Keratinocyte (primary cell): ENCODE measurements around the gene HIRA.

ENCODE experiments used
- CTCF ChIP-seq, 3 experiments: IDR thresholded peaks in 1 of 3; conservative IDR thresholded peaks in 1 of 3; optimal IDR thresholded peaks in 1 of 3; 2 replicates in 2 of 3; 3 replicates in 1 of 3; pipeline versions ENCODE3 to v1.5.1; 2011; ENCODE audit warnings: low read length in 3 of 3, mild to moderate bottlenecking in 3 of 3, moderate library complexity in 2 of 3, control low read depth in 1 of 3, inconsistent platforms in 1 of 3; ENCODE audit not compliant: insufficient read depth in 2 of 3; ENCODE audit errors: extremely low read depth in 1 of 3
- EZH2 ChIP-seq: IDR thresholded peaks from one replicate; pipeline ENCODE4 v1.6.1; 2012; ENCODE audit warnings: inconsistent platforms, mild to moderate bottlenecking, low read length, moderate library complexity

GRCh38 chr22:19480789-19481188 lies 49.3 kb upstream of the HIRA start:
- TF ChIP-seq CTCF (optimal IDR thresholded peaks at IDR 0.05 in 1 of 3, IDR thresholded peaks at IDR 0.05 in 1 of 3, conservative IDR thresholded peaks at IDR 0.05 in 1 of 3; ENCODE audit: extremely low read depth in 1 of 3, insufficient read depth in 2 of 3, low read length in 3 of 3) = no peak
- no peak for TF ChIP-seq EZH2
